ENCODE measurements around the gene HSD17B3.
"Not testable (repeated sequence)": the region's sequence is repeated elsewhere in the genome, so short reads cannot be mapped to it uniquely, and the experiment has no call there.

Gene HSD17B3

DNA sequence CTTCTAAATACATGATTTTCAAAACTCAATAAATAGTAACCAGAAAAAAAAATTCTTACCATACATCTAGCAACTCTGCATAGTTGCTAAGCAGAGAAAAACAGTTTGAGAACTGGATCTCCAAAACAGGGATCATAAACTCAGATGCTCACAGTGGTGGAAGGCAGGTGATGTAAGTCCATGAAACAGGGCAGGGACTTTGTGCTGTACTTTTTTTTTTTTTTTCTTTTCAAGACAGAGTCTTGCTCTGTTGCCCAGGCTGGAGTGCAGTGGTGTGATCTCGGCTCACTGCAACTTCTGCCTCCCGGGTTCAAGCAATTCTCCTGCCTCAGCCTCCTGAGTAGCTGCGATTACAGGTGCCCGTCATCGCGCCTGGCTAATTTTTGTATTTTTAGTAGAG lies 5.0 kb upstream of the HSD17B3 start:
- H3K9me3 ChIP-seq (ENCODE audit: insufficient read depth, low read depth, low read length) = not testable (repeated sequence)

DNA sequence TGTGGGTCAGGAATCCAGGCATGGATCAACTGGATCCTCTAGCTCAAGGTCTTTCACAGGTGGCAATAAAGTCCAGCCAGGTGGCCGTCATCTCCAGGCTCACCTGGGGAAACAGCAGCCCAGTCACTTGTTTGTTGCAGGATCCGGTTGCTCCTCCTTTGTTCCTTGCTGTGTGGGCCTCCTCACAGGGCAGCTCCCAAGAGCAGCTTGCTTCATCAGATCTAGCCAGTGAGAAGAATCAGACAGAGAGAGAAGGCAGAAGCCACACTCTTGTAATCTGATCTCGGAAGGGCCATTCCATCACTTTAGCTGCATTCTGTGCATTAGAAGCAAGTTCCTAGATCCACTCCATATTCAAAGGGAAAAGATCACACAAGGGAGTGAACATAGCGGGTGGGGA lies 3.2 kb upstream of the HSD17B3 start:
- H3K9ac ChIP-seq (ENCODE audit: low read length) = no peak overlapping the region
- no peak overlapping the region for H4K8ac ChIP-seq (ENCODE audit: low read depth, low read length)
- H3K14ac ChIP-seq (ENCODE audit: low read length) = no peak overlapping the region
- no peak overlapping the region for H3K18ac ChIP-seq (ENCODE audit: low read length)
- no peaks in the 10 kb centered on the region for H3K36me3 ChIP-seq (ENCODE audit: control insufficient read depth in 1 of 2, insufficient read depth in 2 of 2, low read length in 2 of 2)
- no peaks in the 10 kb centered on the region for H3K27me3 ChIP-seq (ENCODE audit: insufficient read depth, low read length)
- H3K4me2 ChIP-seq (ENCODE audit: low read length) = no peak overlapping the region
- no peaks in the 10 kb centered on the region for H3K79me2 ChIP-seq (ENCODE audit: control insufficient read depth, insufficient read depth, low read length, poor library complexity)
- H3K4me1 ChIP-seq (ENCODE audit: control insufficient read depth in 1 of 2, insufficient read depth in 2 of 2, low read length in 2 of 2) = no peaks in the 10 kb centered on the region
- no peak for DNase-seq
- no peaks in the 10 kb centered on the region for H3K9me3 ChIP-seq (ENCODE audit: insufficient read depth, low read depth, low read length)
- no peak overlapping the region for H2BK5ac ChIP-seq (ENCODE audit: low read depth, low read length, poor library complexity)
- H3K27ac ChIP-seq (ENCODE audit: low read depth, low read length) = no peak overlapping the region
- no peak overlapping the region for H4K91ac ChIP-seq (ENCODE audit: low read depth, low read length)
- H3K4me3 ChIP-seq (ENCODE audit: low read depth, low read length) = no peak overlapping the region
- no peak overlapping the region for H3K4ac ChIP-seq (ENCODE audit: low read depth, low read length)
- no peak overlapping the region for H2AFZ ChIP-seq (ENCODE audit: insufficient read depth, low read length, poor library complexity)
- no peak overlapping the region for H4K12ac ChIP-seq (ENCODE audit: low read depth, low read length)
- no peak overlapping the region for H2BK12ac ChIP-seq (ENCODE audit: low read length)
- no peak overlapping the region for H2BK120ac ChIP-seq (ENCODE audit: insufficient read depth, low read length, poor library complexity)
- H3K23ac ChIP-seq (ENCODE audit: low read length) = no peak overlapping the region
- no peak overlapping the region for H2AK5ac ChIP-seq (ENCODE audit: low read length)
- H3K79me1 ChIP-seq (ENCODE audit: low read length) = no peaks in the 10 kb centered on the region
- WGBS (ENCODE audit: extremely low coverage, insufficient coverage, insufficient read length) = no CpG with 5 or more reads among the region's 4 CpGs

More for the DNA sequence above, 5.0 kb upstream of the HSD17B3 start:
- H3K9ac ChIP-seq (ENCODE audit: low read length); H4K8ac ChIP-seq (ENCODE audit: low read depth, low read length); H3K4me2 ChIP-seq (ENCODE audit: low read length); H2BK12ac ChIP-seq (ENCODE audit: low read length); H3K23ac ChIP-seq (ENCODE audit: low read length); H4K12ac ChIP-seq (ENCODE audit: low read depth, low read length); H3K4me3 ChIP-seq (ENCODE audit: low read depth, low read length); H2AK5ac ChIP-seq (ENCODE audit: low read length); H3K14ac ChIP-seq (ENCODE audit: low read length); H3K4me1 ChIP-seq (ENCODE audit: control insufficient read depth in 1 of 2, insufficient read depth in 2 of 2, low read length in 2 of 2); H3K4ac ChIP-seq (ENCODE audit: low read depth, low read length); H3K18ac ChIP-seq (ENCODE audit: low read length); DNase-seq; H3K79me1 ChIP-seq (ENCODE audit: low read length); H4K91ac ChIP-seq (ENCODE audit: low read depth, low read length); H3K27me3 ChIP-seq (ENCODE audit: insufficient read depth, low read length); H2BK5ac ChIP-seq (ENCODE audit: low read depth, low read length, poor library complexity); H2AFZ ChIP-seq (ENCODE audit: insufficient read depth, low read length, poor library complexity); H3K36me3 ChIP-seq (ENCODE audit: control insufficient read depth in 1 of 2, insufficient read depth in 2 of 2, low read length in 2 of 2); H3K79me2 ChIP-seq (ENCODE audit: control insufficient read depth, insufficient read depth, low read length, poor library complexity); H3K27ac ChIP-seq (ENCODE audit: low read depth, low read length); H2BK120ac ChIP-seq (ENCODE audit: insufficient read depth, low read length, poor library complexity): not testable (repeated sequence)
- WGBS (ENCODE audit: extremely low coverage, insufficient coverage, insufficient read length) = no CpG with 5 or more reads among the region's 6 CpGs

DNA sequence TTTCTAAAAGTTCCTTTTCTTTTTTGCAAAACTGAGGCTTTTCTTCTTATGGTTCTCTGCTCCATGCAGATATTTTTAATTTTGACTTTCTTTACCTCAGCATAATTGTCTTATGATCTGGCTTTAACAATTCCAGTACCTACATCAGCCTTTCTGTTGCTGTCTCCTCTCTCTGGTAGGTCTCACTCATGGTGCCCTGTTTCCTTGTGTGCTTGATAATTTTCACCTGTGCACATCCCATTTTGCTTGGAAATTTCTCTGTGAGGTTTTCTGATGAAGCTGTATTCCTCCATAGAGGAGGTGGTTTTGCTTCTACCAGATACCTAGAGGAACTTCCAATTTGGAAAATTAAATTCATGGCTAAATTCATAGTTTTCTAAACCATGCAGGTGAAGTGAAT lies 2.3 kb upstream of the HSD17B3 start:
- Histone ChIP-seq H3K23ac (ENCODE audit: low read length) (no peak overlapping the region), H4K8ac (ENCODE audit: low read depth, low read length) (no peak overlapping the region), H3K36me3 (ENCODE audit: control insufficient read depth in 1 of 2, insufficient read depth in 2 of 2, low read length in 2 of 2) (no peaks in the 10 kb centered on the region), H3K9me3 (ENCODE audit: insufficient read depth, low read depth, low read length) (no peaks in the 10 kb centered on the region), H2AFZ (ENCODE audit: insufficient read depth, low read length, poor library complexity) (no peak overlapping the region), H3K4me2 (ENCODE audit: low read length) (no peak overlapping the region), H3K79me2 (ENCODE audit: control insufficient read depth, insufficient read depth, low read length, poor library complexity) (no peaks in the 10 kb centered on the region), H3K27ac (ENCODE audit: low read depth, low read length) (no peak overlapping the region), H3K4me1 (ENCODE audit: control insufficient read depth in 1 of 2, insufficient read depth in 2 of 2, low read length in 2 of 2) (peaks cover 0 to 1% of the 10 kb centered on the region in 2 experiments), H4K91ac (ENCODE audit: low read depth, low read length) (no peak overlapping the region), H3K18ac (ENCODE audit: low read length) (no peak overlapping the region), H4K12ac (ENCODE audit: low read depth, low read length) (no peak overlapping the region), H3K4me3 (ENCODE audit: low read depth, low read length) (no peak overlapping the region), H2BK120ac (ENCODE audit: insufficient read depth, low read length, poor library complexity) (no peak overlapping the region), H3K27me3 (ENCODE audit: insufficient read depth, low read length) (no peaks in the 10 kb centered on the region), H2BK5ac (ENCODE audit: low read depth, low read length, poor library complexity) (no peak overlapping the region), H3K14ac (ENCODE audit: low read length) (no peak overlapping the region), H3K9ac (ENCODE audit: low read length) (no peak overlapping the region), H3K79me1 (ENCODE audit: low read length) (no peaks in the 10 kb centered on the region), H2AK5ac (ENCODE audit: low read length) (no peak overlapping the region), H2BK12ac (ENCODE audit: low read length) (no peak overlapping the region), H3K4ac (ENCODE audit: low read depth, low read length) (no peak overlapping the region)
- no peak for DNase-seq

DNA sequence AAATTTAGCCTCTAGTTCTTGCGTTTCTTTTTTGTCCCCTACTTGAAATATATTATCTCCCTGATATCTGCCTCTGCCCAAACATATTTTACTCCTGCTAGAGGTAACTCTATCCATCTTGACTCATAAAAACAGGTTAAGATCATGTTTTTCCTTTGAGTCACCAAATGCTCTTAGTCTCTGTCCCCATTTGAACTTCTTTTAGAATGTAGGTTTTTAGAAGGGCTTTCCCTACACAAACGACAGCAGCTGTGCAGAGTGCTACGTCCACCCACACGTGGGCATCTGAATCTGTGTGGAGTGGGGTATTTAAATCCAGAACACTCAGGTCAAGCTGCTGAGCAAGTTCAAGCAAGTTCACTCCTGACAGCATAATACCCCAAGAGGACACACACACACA lies 2.2 kb downstream of the HSD17B3 start:
- Histone ChIP-seq H3K36me3 (ENCODE audit: control insufficient read depth in 1 of 2, insufficient read depth in 2 of 2, low read length in 2 of 2) (no peaks in the 10 kb centered on the region), H3K14ac (ENCODE audit: low read length) (no peak overlapping the region), H2AK5ac (ENCODE audit: low read length) (no peak overlapping the region), H3K27me3 (ENCODE audit: insufficient read depth, low read length) (no peaks in the 10 kb centered on the region), H4K8ac (ENCODE audit: low read depth, low read length) (no peak overlapping the region), H3K23ac (ENCODE audit: low read length) (no peak overlapping the region), H4K91ac (ENCODE audit: low read depth, low read length) (no peak overlapping the region), H3K27ac (ENCODE audit: low read depth, low read length) (no peak overlapping the region), H3K4me2 (ENCODE audit: low read length) (no peak overlapping the region), H3K79me2 (ENCODE audit: control insufficient read depth, insufficient read depth, low read length, poor library complexity) (no peaks in the 10 kb centered on the region), H3K9me3 (ENCODE audit: insufficient read depth, low read depth, low read length) (peaks cover 1% of the 10 kb centered on the region), H2BK12ac (ENCODE audit: low read length) (no peak overlapping the region), H3K4me1 (ENCODE audit: control insufficient read depth in 1 of 2, insufficient read depth in 2 of 2, low read length in 2 of 2) (peaks cover 0 to 2% of the 10 kb centered on the region in 2 experiments), H3K79me1 (ENCODE audit: low read length) (no peaks in the 10 kb centered on the region), H4K12ac (ENCODE audit: low read depth, low read length) (no peak overlapping the region), H3K4ac (ENCODE audit: low read depth, low read length) (no peak overlapping the region), H3K9ac (ENCODE audit: low read length) (no peak overlapping the region), H3K4me3 (ENCODE audit: low read depth, low read length) (no peak overlapping the region), H3K18ac (ENCODE audit: low read length) (no peak overlapping the region), H2BK5ac (ENCODE audit: low read depth, low read length, poor library complexity) (no peak overlapping the region), H2AFZ (ENCODE audit: insufficient read depth, low read length, poor library complexity) (no peak overlapping the region), H2BK120ac (ENCODE audit: insufficient read depth, low read length, poor library complexity) (no peak overlapping the region)
- DNase-seq = peak; percentile 63 to 91
- no CpG with 5 or more reads among the region's 4 CpGs for WGBS (ENCODE audit: extremely low coverage, insufficient coverage, insufficient read length)

All from trophoblast cell (in vitro differentiated cells and primary cell).